Gastrocnemius medialis (tissue), 4 donors: ENCODE data around the gene MRLN.

Source experiments
- CTCF ChIP-seq, 5 experiments: fragments of 450-650 bp in 3 of 5; fragments of 200-600 bp in 2 of 5; sonication (generic) in 2 of 5; IDR thresholded peaks in 4 of 5; conservative IDR thresholded peaks in 1 of 5; 1 replicate in 4 of 5; 2 replicates in 1 of 5; pipeline ENCODE4 v1.5.1; 2016 to 2019; ENCODE audit warnings: antibody characterized with exemption in 5 of 5, mild to moderate bottlenecking in 3 of 5, moderate library complexity in 3 of 5
- POLR2A ChIP-seq, 2 donors: fragments of 450-650 bp; IDR thresholded peaks; one replicate each; pipeline ENCODE4 v1.6.1; 2017; ENCODE audit warnings: antibody characterized with exemption in 2 of 2, mild to moderate bottlenecking in 2 of 2, moderate library complexity in 2 of 2

- TF ChIP-seq CTCF (IDR thresholded peaks at IDR 0.05 in 4 of 5, conservative IDR thresholded peaks at IDR 0.05 in 1 of 5) (no peak), POLR2A (IDR thresholded peaks at IDR 0.05) (no peak)
Observed at GRCh38 chr10:59779756-59780533, 26.7 kb upstream of the MRLN start.
